ENCODE measurements around the gene DUS2. TPM values are rescaled to one million over a fixed set of nuclear protein-coding genes. Genes with fewer than 3 reads are reported as not detected.
"Not testable (repeated sequence)": the region's sequence is repeated elsewhere in the genome, so short reads cannot be mapped to it uniquely, and the experiment has no call there.

Gene DUS2
- total and polyA plus RNA-seq, 8 donors = 2.7 to 6.2 (median 4.5) TPM

GRCh38 chr16:67992661-67993206 lies 30.4 kb upstream of the DUS2 start:
- no peak for TF ChIP-seq CTCF (IDR thresholded peaks at IDR 0.05)
- H3K27me3 ChIP-seq = no peaks in the 10 kb centered on the region
- ATAC-seq (peak in 1 of 4 donors; percentile 2), DNase-seq (peak in 1 of 6 donors; percentile 87), FAIRE-seq (no peak)
- peaks cover 0 to 6% (median 0%) of the 10 kb centered on the region in 3 donors for H3K4me1 ChIP-seq
- no peaks in the 10 kb centered on the region for H3K36me3 ChIP-seq
- intact Hi-C loops (cut with DNase I) = no loop called here
- no peak overlapping the region for H3K4me3 ChIP-seq
- H3K27ac ChIP-seq = no peak overlapping the region
- WGBS, 2 donors = 51 to 55% methylated on average over 20 of the region's 20 CpGs
- H3K9me3 ChIP-seq = no peaks in the 10 kb centered on the region

- peak overlapping the region in 3 of 4 donors; percentile 23 to 35 (median 28) for H3K4me3 ChIP-seq
- no peak for FAIRE-seq
- no peaks in the 10 kb centered on the region for H3K9me3 ChIP-seq
- H3K27ac ChIP-seq = peak overlapping the region in 2 of 4 donors; percentile 39 to 47
- no peaks in the 10 kb centered on the region for H3K36me3 ChIP-seq
- ATAC-seq = peak; percentile 97 to 98 (median 98)
- DNase-seq = peak in 5 of 6 donors; percentile 61 to 91 (median 73)
- TF ChIP-seq CTCF (IDR thresholded peaks at IDR 0.05) = peak; percentile 97 to 100 (median 99)
- intact Hi-C loops (cut with DNase I) = no loop called here
- H3K4me1 ChIP-seq = peaks cover 0 to 6% (median 0%) of the 10 kb centered on the region in 3 donors
- WGBS, 2 donors = 14 to 15% methylated on average over 39 of the region's 39 CpGs
- no peaks in the 10 kb centered on the region for H3K27me3 ChIP-seq
Observed at GRCh38 chr16:67993207-67994039, 29.7 kb upstream of the DUS2 start.

GRCh38 chr16:67994040-67994408 lies 29.1 kb upstream of the DUS2 start:
- H3K27me3 ChIP-seq; H3K4me3 ChIP-seq; H3K36me3 ChIP-seq; H3K4me1 ChIP-seq; FAIRE-seq; H3K9me3 ChIP-seq; DNase-seq; intact Hi-C loops (cut with DNase I): not testable (repeated sequence)
- peak in 2 of 4 donors; percentile 8 to 11 for ATAC-seq
- 78 to 86% methylated on average over 2 to 6 of the region's 6 CpGs for WGBS, 2 donors
- H3K27ac ChIP-seq = peak overlapping the region in 1 of 4 donors; percentile 47

- Histone ChIP-seq H3K36me3 (no peaks in the 10 kb centered on the region), H3K27me3 (no peaks in the 10 kb centered on the region), H3K27ac (no peak overlapping the region), H3K9me3 (no peaks in the 10 kb centered on the region), H3K4me1 (peaks cover 0 to 6% (median 0%) of the 10 kb centered on the region in 3 donors), H3K4me3 (no peak overlapping the region)
- FAIRE-seq = no peak
- no peak for ATAC-seq
- TF ChIP-seq CTCF (IDR thresholded peaks at IDR 0.05) = no peak
- intact Hi-C loops (cut with DNase I) = no loop called here
- DNase-seq = no peak
- WGBS, 2 donors = 77 to 85% methylated on average over 5 of the region's 5 CpGs
Observed at GRCh38 chr16:67995423-67995822, 27.7 kb upstream of the DUS2 start.

GRCh38 chr16:67996666-67997065 lies 26.4 kb upstream of the DUS2 start:
- no peaks in the 10 kb centered on the region for H3K9me3 ChIP-seq
- no peak overlapping the region for H3K4me3 ChIP-seq
- intact Hi-C loops (cut with DNase I) = no loop called here
- 77 to 90% methylated on average over 5 of the region's 5 CpGs for WGBS, 2 donors
- FAIRE-seq (no peak), ATAC-seq (no peak), DNase-seq (no peak)
- peaks cover 0 to 6% (median 0%) of the 10 kb centered on the region in 3 donors for H3K4me1 ChIP-seq
- no peak for TF ChIP-seq CTCF (IDR thresholded peaks at IDR 0.05)
- no peaks in the 10 kb centered on the region for H3K27me3 ChIP-seq
- no peak overlapping the region for H3K27ac ChIP-seq
- no peaks in the 10 kb centered on the region for H3K36me3 ChIP-seq

GRCh38 chr16:67998231-67998778 lies 24.8 kb upstream of the DUS2 start:
- H3K27ac ChIP-seq; DNase-seq; FAIRE-seq; H3K9me3 ChIP-seq; H3K4me1 ChIP-seq; H3K27me3 ChIP-seq; ATAC-seq; H3K36me3 ChIP-seq; intact Hi-C loops (cut with DNase I); H3K4me3 ChIP-seq: not testable (repeated sequence)
- WGBS, 2 donors = 89 to 91% methylated on average over 34 to 36 of the region's 36 CpGs

GRCh38 chr16:67998779-67999688 lies 24.1 kb upstream of the DUS2 start, which contains the start of gene DPEP2:
TSS of gene DPEP2 (minus strand) at chr16:67999484. CDS start at chr16:67993212, 6,272 bp downstream.
- peak in 1 of 6 donors; percentile 40 for DNase-seq
- intact Hi-C loops (cut with DNase I) = not testable (repeated sequence)

More at GRCh38 chr16:67998779-67999688, 24.1 kb upstream of the DUS2 start, which contains the start of gene DPEP2:
- not testable (repeated sequence) for H3K9me3 ChIP-seq, H3K4me1 ChIP-seq, H3K27me3 ChIP-seq, H3K36me3 ChIP-seq, FAIRE-seq
- peak in 2 of 4 donors; percentile 77 to 87 for ATAC-seq
- 64 to 69% methylated on average over 18 of the region's 18 CpGs for WGBS, 2 donors
- H3K27ac ChIP-seq = peak within 1 kb of the TSS in 2 of 4 donors; percentile 55 to 62
- peak within 1 kb of the TSS in 1 of 4 donors; percentile 17 for H3K4me3 ChIP-seq
